Measurements from ENCODE around the gene CHCHD6. TPM values are rescaled to one million over a fixed set of nuclear protein-coding genes. Genes with fewer than 3 reads are reported as not detected.

Gene CHCHD6
- total RNA-seq, 1 experiment from 2014 or later: 33.0 TPM

GRCh38 chr3:126678693-126679317 lies 25.2 kb upstream of the CHCHD6 start:
- DNase-seq: no peak
- Histone ChIP-seq H3K9me3 (ENCODE audit: low read length) (no peaks in the 10 kb centered on the region), H3K4me1 (ENCODE audit: insufficient read depth, low read length) (no peaks in the 10 kb centered on the region; the same call in 1 of the 2 replicates), H4K20me1 (ENCODE audit: low read length) (no peaks in the 10 kb centered on the region), H3K4me2 (ENCODE audit: low read length) (peak overlapping the region; percentile 61; the same call in 1 of the 2 replicates), H3K9ac (ENCODE audit: low read length) (no peak overlapping the region), H3K27me3 (ENCODE audit: low read length) (no peaks in the 10 kb centered on the region), H3K27ac (ENCODE audit: low read length) (no peak overlapping the region), H3K4me3 (ENCODE audit: low read length) (no peak overlapping the region), H3K9me2 (replicated peaks; ENCODE audit: low read length) (no peaks in the 10 kb centered on the region), H2AFZ (ENCODE audit: low read length) (peak overlapping the region; percentile 61; the same call in 1 of the 2 replicates), H3K36me3 (ENCODE audit: low read depth, low read length) (no peaks in the 10 kb centered on the region), H3F3A (ENCODE audit: low read length, unreplicated experiment) (no peaks in the 10 kb centered on the region), H3K79me2 (ENCODE audit: low read length) (no peaks in the 10 kb centered on the region)
- no peak; the same call in 1 of the 2 replicates for ATAC-seq
- TF ChIP-seq EZH2phosphoT487 (IDR thresholded peaks at IDR 0.05; ENCODE audit: borderline replicate concordance, low read length) (no peak), EZH2 (IDR thresholded peaks at IDR 0.05; ENCODE audit: low read length, unreplicated experiment) (no peak), CTCF (conservative IDR thresholded peaks at IDR 0.05; ENCODE audit: low read depth, low read length) (no peak)
- intact Hi-C loops (cut with micrococcal nuclease): loop anchor here (5.0 kb wide), 3 partner anchors 303 to 868 kb away; partner anchors contain the start of gene PLXNA1
- ChIA-PET CTCF (no interaction called here), POLR2A (ENCODE audit: unreplicated experiment) (no interaction called here)
- no TSS peak for BruUV-seq (replicated peaks)

GRCh38 chr3:126679318-126679751 lies 24.7 kb upstream of the CHCHD6 start:
- Histone ChIP-seq H3K4me3 (ENCODE audit: low read length) (no peak overlapping the region), H3K9me3 (ENCODE audit: low read length) (no peaks in the 10 kb centered on the region), H3K27me3 (ENCODE audit: low read length) (no peaks in the 10 kb centered on the region), H3K4me1 (ENCODE audit: insufficient read depth, low read length) (no peaks in the 10 kb centered on the region; the same call in 1 of the 2 replicates), H3K9ac (ENCODE audit: low read length) (no peak overlapping the region), H3K79me2 (ENCODE audit: low read length) (no peaks in the 10 kb centered on the region), H3K36me3 (ENCODE audit: low read depth, low read length) (no peaks in the 10 kb centered on the region), H3K4me2 (ENCODE audit: low read length) (peak overlapping the region; percentile 61), H3F3A (ENCODE audit: low read length, unreplicated experiment) (no peaks in the 10 kb centered on the region), H2AFZ (ENCODE audit: low read length) (peak overlapping the region; percentile 61), H4K20me1 (ENCODE audit: low read length) (no peaks in the 10 kb centered on the region), H3K27ac (ENCODE audit: low read length) (no peak overlapping the region), H3K9me2 (replicated peaks; ENCODE audit: low read length) (no peaks in the 10 kb centered on the region)
- ChIA-PET CTCF (no interaction called here), POLR2A (ENCODE audit: unreplicated experiment) (no interaction called here)
- intact Hi-C loops (cut with micrococcal nuclease): loop anchor here (5.0 kb wide), 3 partner anchors 303 to 868 kb away; partner anchors contain the start of gene PLXNA1
- ATAC-seq (peak; percentile 94), DNase-seq (peak; percentile 84)
- BruUV-seq (replicated peaks): no TSS peak
- TF ChIP-seq EZH2phosphoT487 (IDR thresholded peaks at IDR 0.05; ENCODE audit: borderline replicate concordance, low read length): no peak
- peak; percentile 81 for TF ChIP-seq CTCF (conservative IDR thresholded peaks at IDR 0.05; ENCODE audit: low read depth, low read length)

All from PC-3 (cell line).